HFFc6 (cell line): ENCODE measurements around the gene M1AP. TPM values are rescaled to one million over a fixed set of nuclear protein-coding genes. Genes with fewer than 3 reads are reported as not detected.

Experiments used
- DNase-seq: peaks from one replicate; pipeline ENCODE4 v3.0.0-alpha.2; 2018
- H3K27ac Mint-ChIP-seq: 2 replicates; pipeline ENCODE4 v1.8.0; 2020; ENCODE audit warnings: mild to moderate bottlenecking, mixed read lengths
- H3K27me3 Mint-ChIP-seq: 2 replicates; pipeline ENCODE4 v1.8.0; 2021; ENCODE audit warnings: mild to moderate bottlenecking, moderate library complexity, mixed read lengths; ENCODE audit not compliant: insufficient read depth
- H3K36me3 Mint-ChIP-seq: 2 replicates; pipeline ENCODE4 v1.8.0; 2021; ENCODE audit warnings: low read depth, mixed read lengths
- H3K4me1 Mint-ChIP-seq: 2 replicates; pipeline ENCODE4 v1.8.0; 2020; ENCODE audit warnings: low read depth, mixed read lengths
- H3K4me3 Mint-ChIP-seq: 2 replicates; pipeline ENCODE4 v1.8.0; 2020; ENCODE audit warnings: mild to moderate bottlenecking, moderate library complexity, mixed read lengths
- H3K9me3 Mint-ChIP-seq: 2 replicates; pipeline ENCODE4 v1.8.0; 2020; ENCODE audit warnings: mild to moderate bottlenecking, mixed read lengths
- CTCF ChIP-seq: fragments of 200-600 bp; sonication (generic); IDR thresholded peaks from 2 replicates; pipeline ENCODE4 v1.5.0; 2021; ENCODE audit warnings: antibody characterized with exemption, mild to moderate bottlenecking
- total RNA-seq, 6 experiments: library from RNA; stranded (reverse); fragmentation: NEBNext Ultra II Directional; extraction: Animal tissue kit (Norgen Biotek cat#: 25700); gene quantifications; 2 replicates in 1 of 6; 3 replicates in 5 of 6; pipeline ENCODE4 v1.2.3, GENCODE V29; 2021

Gene M1AP
- total RNA-seq, 6 experiments from 2014 or later, result 0.14 to 0.38 (median 0.17) TPM; not detected in 1

DNA sequence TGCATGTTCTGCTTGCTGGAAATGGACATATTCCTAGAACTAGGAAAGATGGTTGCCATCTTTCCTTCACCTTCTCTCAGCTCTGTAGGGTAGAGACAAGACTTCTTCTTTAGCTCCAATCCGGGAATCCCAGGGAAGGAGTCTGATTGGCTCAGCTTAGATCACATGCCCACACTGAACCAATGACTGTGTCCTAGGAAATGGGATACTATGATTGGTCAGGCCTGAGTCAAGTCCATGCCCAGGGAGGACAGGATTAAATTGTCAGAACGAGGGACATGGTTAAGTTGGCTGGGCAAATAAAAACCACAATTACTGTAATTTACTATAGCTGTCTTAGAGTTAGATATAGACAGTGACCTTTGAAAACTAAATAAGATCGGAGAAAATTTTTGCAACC lies 37.3 kb upstream of the M1AP start:
- H3K4me3 Mint-ChIP-seq, result no peak overlapping the region
- H3K27ac Mint-ChIP-seq, result peak overlapping the region; percentile 47; the same call in 1 of the 2 replicates
- H3K4me1 Mint-ChIP-seq, result peaks cover 15% of the 10 kb centered on the region
- peaks cover 11% of the 10 kb centered on the region for H3K36me3 Mint-ChIP-seq
- peaks cover 1% of the 10 kb centered on the region for H3K27me3 Mint-ChIP-seq
- peaks cover 13% of the 10 kb centered on the region for H3K9me3 Mint-ChIP-seq
- TF ChIP-seq CTCF, result no peak
- DNase-seq, result peak; percentile 14

DNA sequence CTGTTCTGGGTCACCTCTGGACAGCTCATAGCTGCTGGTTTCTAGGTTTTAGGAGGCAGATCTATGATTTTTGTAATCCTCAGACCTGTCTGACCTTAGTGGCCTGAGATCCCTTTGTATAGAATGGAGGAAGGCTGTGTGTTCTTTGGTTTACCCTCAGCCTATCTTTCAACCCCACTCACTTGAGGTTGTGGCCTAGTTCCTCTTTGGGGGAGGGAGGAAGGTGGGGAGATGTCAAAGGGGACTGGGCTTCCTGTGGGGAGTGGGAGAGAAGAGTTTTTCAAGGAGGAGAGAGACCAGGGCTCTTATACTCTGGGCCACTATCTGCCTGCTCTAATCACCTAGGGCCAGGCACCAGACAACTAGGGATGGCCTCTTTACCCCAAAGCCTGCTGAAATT lies 34.4 kb upstream of the M1AP start:
- Mint-ChIP-seq H3K36me3 (peaks cover 11% of the 10 kb centered on the region), H3K27me3 (peaks cover 1% of the 10 kb centered on the region), H3K27ac (no peak overlapping the region), H3K4me3 (no peak overlapping the region), H3K9me3 (peaks cover 13% of the 10 kb centered on the region), H3K4me1 (peaks cover 11% of the 10 kb centered on the region)
- no peak for TF ChIP-seq CTCF
- DNase-seq, result no peak

DNA sequence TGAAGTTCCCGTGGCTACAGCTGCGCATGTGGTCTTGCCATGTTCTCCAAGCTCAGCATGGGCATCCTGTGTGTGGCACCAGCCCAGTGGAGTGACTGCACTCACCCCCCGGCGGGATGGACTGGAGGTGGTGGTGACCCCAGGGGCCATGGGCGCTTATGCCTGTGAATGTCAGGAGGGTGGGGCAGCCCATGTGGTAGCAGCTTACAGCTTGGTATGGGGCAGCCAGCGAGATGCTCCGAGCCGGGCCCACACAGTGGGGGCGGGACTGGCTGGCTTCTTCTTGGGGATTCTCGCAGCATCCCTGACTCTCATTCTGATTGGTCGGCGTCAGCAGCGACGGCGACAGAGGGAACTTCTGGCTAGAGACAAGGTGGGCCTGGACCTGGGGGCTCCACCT lies 31.5 kb upstream of the M1AP start:
- no peak for DNase-seq
- H3K27ac Mint-ChIP-seq, result no peak overlapping the region
- H3K4me3 Mint-ChIP-seq, result no peak overlapping the region
- H3K4me1 Mint-ChIP-seq, result no peaks in the 10 kb centered on the region
- peaks cover 3% of the 10 kb centered on the region for H3K27me3 Mint-ChIP-seq
- TF ChIP-seq CTCF, result no peak
- no peaks in the 10 kb centered on the region for H3K9me3 Mint-ChIP-seq
- H3K36me3 Mint-ChIP-seq, result peaks cover 10% of the 10 kb centered on the region

DNA sequence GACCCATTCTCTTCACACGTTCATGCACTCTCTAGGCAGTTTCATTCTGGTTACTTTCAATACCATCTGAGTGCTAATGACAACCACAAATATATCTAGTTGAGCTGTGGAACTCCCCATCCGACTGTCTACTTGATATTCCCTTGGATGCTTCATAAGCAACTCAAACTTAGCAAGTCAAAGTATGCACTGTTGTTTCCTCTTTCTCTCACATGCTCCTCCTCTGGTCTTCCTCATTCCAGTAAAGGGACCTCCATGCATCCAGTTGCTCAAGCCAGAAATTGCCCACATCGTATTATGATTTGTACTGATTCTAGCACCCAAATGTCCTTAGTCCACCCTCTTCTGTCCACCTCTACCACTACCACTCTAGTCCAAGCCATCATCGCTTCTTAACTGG lies 28.2 kb upstream of the M1AP start:
- H3K4me1 Mint-ChIP-seq, result peaks cover 16% of the 10 kb centered on the region
- H3K27me3 Mint-ChIP-seq, result peaks cover 3% of the 10 kb centered on the region

GRCh38 chr2:74675090-74675489 lies 27.0 kb upstream of the M1AP start:
- peaks cover 19% of the 10 kb centered on the region for H3K4me1 Mint-ChIP-seq
- DNase-seq, result no peak
- H3K27me3 Mint-ChIP-seq, result peaks cover 3% of the 10 kb centered on the region; the same call in 1 of the 2 replicates
- no peak overlapping the region for H3K27ac Mint-ChIP-seq
- no peak overlapping the region for H3K4me3 Mint-ChIP-seq
- H3K9me3 Mint-ChIP-seq, result peaks cover 4% of the 10 kb centered on the region
- H3K36me3 Mint-ChIP-seq, result peaks cover 20% of the 10 kb centered on the region
- peak; percentile 64 for TF ChIP-seq CTCF

More for the DNA sequence above, 28.2 kb upstream of the M1AP start:
- H3K36me3 Mint-ChIP-seq, result peaks cover 12% of the 10 kb centered on the region
- H3K4me3 Mint-ChIP-seq, result no peak overlapping the region
- peaks cover 1% of the 10 kb centered on the region for H3K9me3 Mint-ChIP-seq
- no peak for TF ChIP-seq CTCF
- no peak overlapping the region for H3K27ac Mint-ChIP-seq
- no peak for DNase-seq
